K562 (cell line): ENCODE measurements around the gene BICC1. TPM values are rescaled to one million over a fixed set of nuclear protein-coding genes. Genes with fewer than 3 reads are reported as not detected.

Experiments
- ATAC-seq: fragments of 200-7000 bp; cut with Tn5 transposase; 3 replicates; pipeline ENCODE4 v1.9.1; 2020; ENCODE audit warnings: moderate library complexity
- BruUV-seq: library from RNA; stranded (reverse); fragments of 400-500 nt; replicated peaks from 2 replicates; lab custom pipeline; 2021; lab: Mats Ljungman, UMichigan
- CTCF ChIA-PET: fragments of 300-600 bp; formaldehyde crosslinking; extraction: SDS; loops from one replicate; lab custom pipeline; 2021; ENCODE audit warnings: low intra/inter-chr PET ratio; lab: Yijun Ruan, JAX
- POLR2A ChIA-PET: fragments of 300-600, 350-650 bp; sonication (Branson Sonifier 250); formaldehyde crosslinking; extraction: SDS; loops from one replicate; lab custom pipeline; 2021; ENCODE audit warnings: antibody characterized with exemption, inconsistent platforms; lab: Yijun Ruan, JAX
- DNase-seq, 4 experiments: peaks; one replicate each; pipeline versions ENCODE4 v3.0.0 to v3.0.0-alpha.2; 2011 to 2018; ENCODE audit warnings: low spot score in 3 of 4, mixed read lengths in 3 of 4; ENCODE audit errors: extremely low read depth in 1 of 4
- FAIRE-seq: peaks from 2 replicates; lab custom pipeline; 2011; peaks lifted over from hg19 to GRCh38; lab: Jason Lieb, UNC
- H2AFZ ChIP-seq: 2 replicates; pipeline ENCODE4 v1.6.0; 2011; ENCODE audit warnings: low read depth, low read length, control low read depth, inconsistent platforms
- H3K27ac ChIP-seq: fragments of 200-600 bp; 3 replicates; pipeline ENCODE4 v1.8.0; 2011; ENCODE audit warnings: low read depth, mild to moderate bottlenecking, control low read depth, inconsistent platforms, low read length, moderate library complexity, mixed read lengths; ENCODE audit errors: extremely low read depth
- H3K27me3 ChIP-seq, 2 experiments: fragments of 300-600 bp in 1 of 2; 2 replicates in 1 of 2; 3 replicates in 1 of 2; pipeline versions ENCODE4 v1.6.0 to v1.8.0; 2011; ENCODE audit warnings: inconsistent platforms in 2 of 2, low read length in 2 of 2, mild to moderate bottlenecking in 1 of 2, mixed read lengths in 1 of 2, moderate library complexity in 1 of 2; ENCODE audit not compliant: control insufficient read depth in 2 of 2, insufficient read depth in 2 of 2
- H3K36me3 ChIP-seq: fragments of 300-600 bp; 3 replicates; pipeline ENCODE4 v1.8.0; 2011; ENCODE audit warnings: mild to moderate bottlenecking, low read length, inconsistent platforms; ENCODE audit not compliant: control insufficient read depth, insufficient read depth
- H3K4me1 ChIP-seq, 2 experiments: fragments of 200-600 bp in 1 of 2; replicated peaks in 1 of 2; 2 replicates in 1 of 2; 3 replicates in 1 of 2; pipeline versions ENCODE4 v1.5.1 to v1.8.0; 2011; ENCODE audit warnings: inconsistent platforms in 2 of 2, low read length in 2 of 2, mild to moderate bottlenecking in 1 of 2, mixed read lengths in 1 of 2, moderate library complexity in 1 of 2; ENCODE audit not compliant: control insufficient read depth in 2 of 2, insufficient read depth in 2 of 2
- H3K4me2 ChIP-seq: 2 replicates; pipeline ENCODE4 v1.6.1; 2011; ENCODE audit warnings: low read length, control low read depth, inconsistent platforms, mixed read lengths; ENCODE audit not compliant: insufficient read depth
- H3K4me3 ChIP-seq: fragments of 200-600 bp; sonication (generic), shearing (Covaris generic); 2 replicates; pipeline ENCODE4 v1.5.1; 2016; ENCODE audit warnings: control low read depth, inconsistent platforms
- H3K79me2 ChIP-seq: fragments of 200-600 bp; 3 replicates; pipeline ENCODE4 v1.8.0; 2011; ENCODE audit warnings: low read length, inconsistent platforms; ENCODE audit not compliant: control insufficient read depth, insufficient read depth
- H3K9ac ChIP-seq, 2 experiments: 2 replicates each; pipeline versions ENCODE4 v1.6.0 to v1.6.1; 2011; ENCODE audit warnings: low read depth in 2 of 2, low read length in 2 of 2, control low read depth in 1 of 2, inconsistent platforms in 1 of 2, mild to moderate bottlenecking in 1 of 2, mixed read lengths in 1 of 2; ENCODE audit not compliant: insufficient read depth in 1 of 2
- H3K9me1 ChIP-seq: one replicate; pipeline ENCODE4 v1.6.0; 2011; ENCODE audit warnings: inconsistent platforms, mild to moderate bottlenecking, low read length, moderate library complexity; ENCODE audit not compliant: control insufficient read depth, insufficient read depth
- H3K9me3 ChIP-seq: replicated peaks from 2 replicates; pipeline ENCODE4 v1.5.1; 2011; ENCODE audit warnings: low read depth, low read length, inconsistent platforms; ENCODE audit not compliant: control insufficient read depth, insufficient read depth
- H4K20me1 ChIP-seq: replicated peaks from 2 replicates; pipeline ENCODE4 v1.6.1; 2011; ENCODE audit warnings: low read length, inconsistent platforms, mixed read lengths; ENCODE audit not compliant: control insufficient read depth, insufficient read depth
- ILF3 ChIP-seq: fragments of 450-650 bp; IDR thresholded peaks from 2 replicates; pipeline ENCODE4 v1.6.1; 2018; ENCODE audit warnings: antibody characterized with exemption, mild to moderate bottlenecking, moderate library complexity, borderline replicate concordance
- LCOR ChIP-seq: sonication (generic); formaldehyde crosslinking; IDR thresholded peaks from 2 replicates; pipeline ENCODE4 v1.8.0; 2022; ENCODE audit warnings: mild to moderate bottlenecking, missing genetic modification reagents
- MYC ChIP-seq, 2 experiments: fragments of 250-450 bp in 1 of 2; sonication (Bioruptor Pico) in 1 of 2; IDR thresholded peaks; 2 replicates each; pipeline versions ENCODE4 v1.5.1 to v1.6.1; 2012 to 2021; ENCODE audit warnings: low read depth in 2 of 2, borderline replicate concordance in 1 of 2, improper control_type of control experiment in 1 of 2, low read length in 1 of 2, mild to moderate bottlenecking in 1 of 2, moderate library complexity in 1 of 2
- NUFIP1 ChIP-seq: fragments of 450-650 bp; IDR thresholded peaks from 2 replicates; pipeline ENCODE4 v1.6.1; 2018; ENCODE audit not compliant: partially characterized antibody
- THRAP3 ChIP-seq: fragments of 450-650 bp; IDR thresholded peaks from 2 replicates; pipeline ENCODE4 v1.6.1; 2016; ENCODE audit warnings: mild to moderate bottlenecking, inconsistent platforms, borderline replicate concordance
- ZEB2 ChIP-seq: fragments of 450-650 bp; IDR thresholded peaks from 2 replicates; pipeline ENCODE4 v1.6.1; 2016
- ZNF212 ChIP-seq: fragments of 450-650 bp; formaldehyde crosslinking; IDR thresholded peaks from 2 replicates; pipeline ENCODE4 v1.4.0; 2020; ENCODE audit warnings: mild to moderate bottlenecking
- ZNF507 ChIP-seq: conservative IDR thresholded peaks from 2 replicates; pipeline ENCODE4 v1.6.1; 2017; ENCODE audit warnings: missing genetic modification characterization, missing compliant biosample characterization
- ZNF696 ChIP-seq: fragments of 250-450 bp; sonication (Bioruptor Pico); conservative IDR thresholded peaks from 2 replicates; pipeline ENCODE4 v1.4.0; 2020; ENCODE audit warnings: mild to moderate bottlenecking, moderate library complexity
- WGBS: fragments of 100-300 bp; shearing (Covaris generic); methylation state at CpG from one replicate; pipeline ENCODE4 v1.1.6; 2016; ENCODE audit warnings: low coverage, mixed read lengths; ENCODE audit not compliant: insufficient coverage; ENCODE audit errors: missing lambda C conversion rate; 5-methylcytosine and 5-hydroxymethylcytosine counted together
- in situ Hi-C: fragments of 300-500 bp; cut with MboI; formaldehyde crosslinking; loops from 4 replicates; pipeline ENCODE4 v1.15.0; 2018; ENCODE audit warnings: inconsistent platforms, mixed read lengths
- intact Hi-C: fragments of 100-400 bp; cut with micrococcal nuclease; formaldehyde crosslinking; loops from 2 replicates; pipeline ENCODE4 v1.14.2; 2022
- polyA plus RNA-seq, 8 experiments: library from polyadenylated mRNA; depleted of rRNA in 4 of 8; stranded (reverse) in 5 of 8; unstranded in 3 of 8; fragments of >200 nt; fragmentation: Nextera tagmentation in 2 of 8; fragmentation: Illumina TruSeq in 1 of 8; extraction: Ambion mirVana in 2 of 8; extraction: Trizol in 1 of 8; gene quantifications; 2 replicates each; pipeline versions ENCODE4 v1.2.1 to v1.2.3, GENCODE V29; 2011 to 2014; ENCODE audit warnings: inconsistent platforms in 1 of 8, missing spikeins in 1 of 8
- total RNA-seq, 7 experiments: library from RNA; depleted of rRNA in 6 of 7; stranded (reverse); fragments of >200 nt in 6 of 7; fragmentation: Illumina TruSeq in 2 of 7; extraction: Trizol in 2 of 7; gene quantifications; 2 replicates each; pipeline versions ENCODE4 v1.2.1 to v1.2.3, GENCODE V29; 2011 to 2021; ENCODE audit warnings: low replicate concordance in 1 of 7
- TF ChIP-seq, protein P1 (sequence below), 2 experiments: fragments of 450-650 bp in 1 of 2; sonication (generic) in 1 of 2; formaldehyde crosslinking in 1 of 2; IDR thresholded peaks; 2 replicates each; pipeline versions ENCODE4 v1.7.1 to v1.9.0; 2016 to 2022; ENCODE audit warnings: inconsistent platforms in 1 of 2, mild to moderate bottlenecking in 1 of 2, missing genetic modification reagents in 1 of 2
- TF ChIP-seq, protein P2 (sequence below): fragments of 250-450 bp; sonication (Bioruptor Pico); IDR thresholded peaks from 2 replicates; pipeline ENCODE4 v1.4.0; 2020; ENCODE audit warnings: mild to moderate bottlenecking, moderate library complexity

BICC1 gene
- total and polyA plus RNA-seq, 9 of the 15 experiments (the other 6 are each of a cell fraction or from before 2014, with no cell fraction given): not detected

DNA sequence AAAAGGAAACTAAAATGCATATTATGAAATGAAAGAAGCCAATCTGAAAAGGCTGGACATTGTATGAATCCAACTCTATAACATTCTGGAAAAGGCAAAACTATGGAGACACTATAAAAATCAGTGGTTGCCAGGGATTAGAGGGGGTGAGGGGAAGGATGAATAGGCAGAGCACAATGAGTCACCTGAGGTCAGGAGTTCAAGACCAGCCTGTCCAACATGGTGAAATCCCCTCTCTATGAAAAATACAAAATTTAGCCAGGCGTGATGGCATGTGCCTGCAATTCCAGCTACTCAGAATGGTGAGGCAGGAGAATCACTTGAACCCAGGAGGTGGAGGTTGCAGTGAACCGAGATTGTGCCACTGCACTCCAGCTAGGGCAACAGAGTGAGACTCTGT is 338.9 kb downstream of the BICC1 start:
- H3K4me3 ChIP-seq: no peak overlapping the region
- no peak overlapping the region for H3K27ac ChIP-seq
- no peaks in the 10 kb centered on the region for H4K20me1 ChIP-seq
- ChIA-PET POLR2A (no interaction called here), CTCF (no interaction called here)
- H3K9me1 ChIP-seq: no peaks in the 10 kb centered on the region
- DNase-seq (no peak), ATAC-seq (no peak), FAIRE-seq (no peak)
- no peaks in the 10 kb centered on the region for H3K79me2 ChIP-seq
- 0% methylated on average over 2 of the region's 2 CpGs for WGBS
- no peaks in the 10 kb centered on the region for H3K27me3 ChIP-seq
- H2AFZ ChIP-seq: no peak overlapping the region
- H3K9me3 ChIP-seq: 0 out of 2 replicates have a peak, but pooled peaks cover 2% of the 10 kb centered on the region
- H3K9ac ChIP-seq: no peak overlapping the region
- no peak overlapping the region for H3K4me2 ChIP-seq
- no peaks in the 10 kb centered on the region for H3K36me3 ChIP-seq
- BruUV-seq: no TSS peak
- in situ Hi-C loops: no loop called here
- intact Hi-C loops: no loop called here
- no peaks in the 10 kb centered on the region for H3K4me1 ChIP-seq
- TF ChIP-seq ZNF507 (tag) (no peak), LCOR (CRISPR knock-in tag) (no peak), MYC (IDR thresholded peaks at IDR 0.05; ENCODE audit: low read depth, low read length) (no peak), MYC (CRISPR knock-in tag; IDR thresholded peaks at IDR 0.05; ENCODE audit: borderline replicate concordance, low read depth) (no peak), ZNF212 (CRISPR knock-in tag) (no peak), ZEB2 (no peak), NUFIP1 (no peak), ZNF696 (CRISPR knock-in tag) (no peak), ILF3 (no peak), THRAP3 (no peak)
- TF ChIP-seq, protein P1, sequence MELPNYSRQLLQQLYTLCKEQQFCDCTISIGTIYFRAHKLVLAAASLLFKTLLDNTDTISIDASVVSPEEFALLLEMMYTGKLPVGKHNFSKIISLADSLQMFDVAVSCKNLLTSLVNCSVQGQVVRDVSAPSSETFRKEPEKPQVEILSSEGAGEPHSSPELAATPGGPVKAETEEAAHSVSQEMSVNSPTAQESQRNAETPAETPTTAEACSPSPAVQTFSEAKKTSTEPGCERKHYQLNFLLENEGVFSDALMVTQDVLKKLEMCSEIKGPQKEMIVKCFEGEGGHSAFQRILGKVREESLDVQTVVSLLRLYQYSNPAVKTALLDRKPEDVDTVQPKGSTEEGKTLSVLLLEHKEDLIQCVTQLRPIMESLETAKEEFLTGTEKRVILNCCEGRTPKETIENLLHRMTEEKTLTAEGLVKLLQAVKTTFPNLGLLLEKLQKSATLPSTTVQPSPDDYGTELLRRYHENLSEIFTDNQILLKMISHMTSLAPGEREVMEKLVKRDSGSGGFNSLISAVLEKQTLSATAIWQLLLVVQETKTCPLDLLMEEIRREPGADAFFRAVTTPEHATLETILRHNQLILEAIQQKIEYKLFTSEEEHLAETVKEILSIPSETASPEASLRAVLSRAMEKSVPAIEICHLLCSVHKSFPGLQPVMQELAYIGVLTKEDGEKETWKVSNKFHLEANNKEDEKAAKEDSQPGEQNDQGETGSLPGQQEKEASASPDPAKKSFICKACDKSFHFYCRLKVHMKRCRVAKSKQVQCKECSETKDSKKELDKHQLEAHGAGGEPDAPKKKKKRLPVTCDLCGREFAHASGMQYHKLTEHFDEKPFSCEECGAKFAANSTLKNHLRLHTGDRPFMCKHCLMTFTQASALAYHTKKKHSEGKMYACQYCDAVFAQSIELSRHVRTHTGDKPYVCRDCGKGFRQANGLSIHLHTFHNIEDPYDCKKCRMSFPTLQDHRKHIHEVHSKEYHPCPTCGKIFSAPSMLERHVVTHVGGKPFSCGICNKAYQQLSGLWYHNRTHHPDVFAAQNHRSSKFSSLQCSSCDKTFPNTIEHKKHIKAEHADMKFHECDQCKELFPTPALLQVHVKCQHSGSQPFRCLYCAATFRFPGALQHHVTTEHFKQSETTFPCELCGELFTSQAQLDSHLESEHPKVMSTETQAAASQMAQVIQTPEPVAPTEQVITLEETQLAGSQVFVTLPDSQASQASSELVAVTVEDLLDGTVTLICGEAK (IDR thresholded peaks at IDR 0.05): no peak
- TF ChIP-seq, protein P1 (CRISPR knock-in tag; IDR thresholded peaks at IDR 0.05): no peak
- TF ChIP-seq, protein P2, sequence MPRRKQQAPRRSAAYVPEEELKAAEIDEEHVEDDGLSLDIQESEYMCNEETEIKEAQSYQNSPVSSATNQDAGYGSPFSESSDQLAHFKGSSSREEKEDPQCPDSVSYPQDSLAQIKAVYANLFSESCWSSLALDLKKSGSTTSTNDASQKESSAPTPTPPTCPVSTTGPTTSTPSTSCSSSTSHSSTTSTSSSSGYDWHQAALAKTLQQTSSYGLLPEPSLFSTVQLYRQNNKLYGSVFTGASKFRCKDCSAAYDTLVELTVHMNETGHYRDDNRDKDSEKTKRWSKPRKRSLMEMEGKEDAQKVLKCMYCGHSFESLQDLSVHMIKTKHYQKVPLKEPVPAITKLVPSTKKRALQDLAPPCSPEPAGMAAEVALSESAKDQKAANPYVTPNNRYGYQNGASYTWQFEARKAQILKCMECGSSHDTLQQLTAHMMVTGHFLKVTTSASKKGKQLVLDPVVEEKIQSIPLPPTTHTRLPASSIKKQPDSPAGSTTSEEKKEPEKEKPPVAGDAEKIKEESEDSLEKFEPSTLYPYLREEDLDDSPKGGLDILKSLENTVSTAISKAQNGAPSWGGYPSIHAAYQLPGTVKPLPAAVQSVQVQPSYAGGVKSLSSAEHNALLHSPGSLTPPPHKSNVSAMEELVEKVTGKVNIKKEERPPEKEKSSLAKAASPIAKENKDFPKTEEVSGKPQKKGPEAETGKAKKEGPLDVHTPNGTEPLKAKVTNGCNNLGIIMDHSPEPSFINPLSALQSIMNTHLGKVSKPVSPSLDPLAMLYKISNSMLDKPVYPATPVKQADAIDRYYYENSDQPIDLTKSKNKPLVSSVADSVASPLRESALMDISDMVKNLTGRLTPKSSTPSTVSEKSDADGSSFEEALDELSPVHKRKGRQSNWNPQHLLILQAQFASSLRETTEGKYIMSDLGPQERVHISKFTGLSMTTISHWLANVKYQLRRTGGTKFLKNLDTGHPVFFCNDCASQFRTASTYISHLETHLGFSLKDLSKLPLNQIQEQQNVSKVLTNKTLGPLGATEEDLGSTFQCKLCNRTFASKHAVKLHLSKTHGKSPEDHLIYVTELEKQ (CRISPR knock-in tag): no peak
